Stimulated activated CD4-positive, alpha-beta T cell treated with anti-CD3 and anti-CD28 coated beads, Interleukin-15, amount 100 ng/mL, for 1 hour (primary cell): ENCODE results near the gene DDX1.
"Not testable (repeated sequence)": the region's sequence is repeated elsewhere in the genome, so short reads cannot be mapped to it uniquely, and the experiment has no call there.

ENCODE experiments used
- DNase-seq, 2 donors: peaks; one replicate each; pipeline ENCODE4 v3.0.0-alpha.2; 2020; ENCODE audit warnings: low read depth in 1 of 2, low spot score in 1 of 2

The DDX1 gene

DNA sequence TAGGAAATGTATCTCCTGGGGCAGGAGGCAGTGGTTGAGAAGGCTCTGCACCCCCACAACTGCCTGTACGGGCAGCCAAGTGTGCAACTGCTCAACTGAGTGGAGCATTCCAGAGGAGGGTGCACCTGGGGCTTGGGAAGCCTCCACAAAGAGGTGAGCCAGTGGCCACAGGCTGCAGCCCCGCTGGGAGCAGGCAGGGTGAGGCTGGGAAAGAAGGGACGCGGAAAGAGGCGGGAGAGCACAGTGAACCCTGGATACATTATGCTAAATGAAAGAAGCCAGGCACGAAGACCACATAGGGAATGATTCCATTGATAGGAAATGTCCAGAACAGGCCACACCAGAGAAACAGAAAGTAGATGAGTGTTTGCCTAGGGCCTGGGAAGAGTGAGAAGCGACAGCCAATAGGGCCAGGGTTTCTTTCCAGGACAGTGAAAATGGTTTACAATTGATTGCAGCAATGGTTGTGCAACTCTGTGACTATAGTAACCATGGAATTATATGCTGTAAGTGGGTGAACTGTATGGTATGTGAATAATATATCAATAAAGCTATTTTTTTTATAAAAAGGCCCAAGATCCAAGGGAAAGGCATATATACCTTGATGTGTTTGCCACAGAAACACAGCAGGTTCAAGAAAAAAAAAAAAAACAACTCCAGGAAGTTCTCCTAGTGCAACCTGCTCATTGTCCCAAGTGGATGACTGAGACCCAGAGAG lies 82.4 kb downstream of the DDX1 start:
- no peak for DNase-seq

DNA sequence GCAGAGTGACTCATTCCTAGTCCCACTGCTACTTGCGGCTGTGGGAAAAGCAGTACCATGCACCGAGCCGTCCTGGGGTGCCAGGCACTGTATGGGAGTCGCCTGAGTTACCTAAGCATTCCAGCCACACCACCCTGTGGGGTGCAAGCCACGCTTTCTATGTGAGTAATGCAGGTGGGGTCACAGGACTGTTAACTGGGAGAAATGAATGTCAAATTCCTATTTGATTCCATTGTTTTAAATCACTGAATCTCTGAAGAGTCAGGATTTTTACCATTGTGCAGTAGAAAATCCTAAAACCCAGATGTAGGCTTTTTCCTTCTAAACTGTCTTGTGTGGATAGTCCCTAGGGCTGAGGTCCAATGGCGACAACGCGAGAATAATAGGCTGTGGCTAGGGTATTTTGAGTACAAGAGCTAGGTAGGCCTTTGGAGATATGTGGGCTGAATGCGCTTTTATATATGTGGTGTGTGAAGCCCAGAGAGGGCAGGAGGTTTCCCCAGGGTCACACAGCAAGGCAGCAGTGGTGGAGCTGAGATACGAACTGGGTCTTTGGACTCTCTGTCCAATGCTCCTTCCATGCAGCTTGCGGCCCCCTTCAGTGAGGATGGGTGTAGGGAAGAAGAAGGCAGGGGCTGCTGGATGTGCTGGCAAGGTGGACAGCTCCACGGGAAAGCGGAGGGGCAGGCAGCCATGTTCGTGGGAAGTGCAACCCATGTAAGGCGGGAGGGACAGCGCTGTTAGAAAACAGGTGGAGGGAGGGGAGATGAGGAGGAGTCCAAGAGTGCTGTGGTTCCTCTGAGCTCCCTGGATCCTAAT lies 83.2 kb downstream of the DDX1 start:
- DNase-seq, result no peak

- DNase-seq, result no peak
These were observed 84.0 kb downstream of the DDX1 start for GRCh38 chr2:15675456-15676195.

GRCh38 chr2:15677141-15677843 lies 85.6 kb downstream of the DDX1 start:
- DNase-seq, result no peak

DNA sequence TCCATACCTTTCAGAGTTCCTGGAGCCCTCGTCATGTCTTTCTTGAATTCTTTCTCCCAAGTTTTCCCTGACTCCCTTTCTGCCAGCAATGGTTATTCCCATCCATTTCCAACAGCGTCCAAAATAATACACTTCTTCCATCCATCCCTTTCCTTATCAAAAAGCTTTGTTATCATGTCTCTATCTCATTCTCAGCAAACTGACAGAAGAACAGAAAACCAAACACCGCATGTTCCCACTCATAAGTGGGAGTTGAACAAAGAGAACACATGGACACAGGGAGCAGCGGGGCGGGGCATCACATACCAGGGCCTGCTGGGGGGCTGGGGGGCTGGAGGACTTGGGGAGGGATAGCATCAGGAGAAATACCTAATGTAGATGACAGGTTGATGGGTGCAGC lies 86.7 kb downstream of the DDX1 start:
- no peak for DNase-seq

DNA sequence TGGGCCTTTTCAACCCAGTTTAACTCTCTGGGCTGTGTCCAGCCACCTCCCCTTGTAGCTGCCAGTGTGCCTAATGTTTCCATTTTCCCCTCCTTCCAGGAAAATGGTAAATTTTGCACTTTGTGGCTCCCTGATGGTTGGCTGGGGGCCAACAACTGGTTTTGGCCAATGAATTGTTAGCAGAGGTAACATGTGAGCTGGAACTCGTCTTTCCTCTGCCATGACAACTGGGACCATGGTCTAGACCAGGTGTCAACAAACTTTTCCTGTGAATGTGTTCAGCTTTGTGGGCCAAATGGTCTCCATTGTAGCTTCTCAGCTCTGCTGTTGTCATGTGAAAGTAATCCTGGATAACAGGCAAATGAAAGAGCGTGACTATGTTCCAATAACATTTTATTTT lies 87.2 kb downstream of the DDX1 start:
- DNase-seq, result no peak

GRCh38 chr2:15679386-15679924 lies 87.8 kb downstream of the DDX1 start:
- DNase-seq, result no peak

DNA sequence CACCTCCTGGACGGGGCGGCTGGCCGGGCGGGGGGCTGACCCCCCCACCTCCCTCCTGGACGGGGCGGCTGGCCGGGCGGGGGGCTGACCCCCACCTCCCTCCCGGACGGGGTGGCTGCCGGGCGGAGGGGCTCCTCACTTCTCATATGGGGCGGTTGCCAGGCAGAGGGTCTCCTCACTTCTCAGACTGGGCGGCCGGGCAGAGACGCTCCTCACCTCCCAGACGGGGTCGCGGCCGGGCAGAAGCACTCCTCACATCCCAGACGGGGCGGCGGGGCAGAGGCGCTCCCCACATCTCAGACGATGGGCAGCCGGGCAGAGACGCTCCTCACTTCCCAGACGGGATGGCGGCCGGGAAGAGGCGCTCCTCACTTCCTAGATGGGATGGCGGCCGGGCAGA lies 88.5 kb downstream of the DDX1 start:
- not testable (repeated sequence) for DNase-seq
